ENCODE measurements around the gene KCNB1.

The KCNB1 gene

GRCh38 chr20:49460131-49460530 lies 22.3 kb downstream of the KCNB1 start:
- H3K4me3 ChIP-seq (replicated peaks; ENCODE audit: insufficient read depth, low read length), result no peak overlapping the region
- H3K27me3 ChIP-seq (ENCODE audit: insufficient read depth, poor library complexity, severe bottlenecking), result peaks cover 25% of the 10 kb centered on the region
- no peak for DNase-seq (ENCODE audit: low read depth in 1 of 2, low spot score in 1 of 2)
- TF ChIP-seq GABPA (IDR thresholded peaks at IDR 0.05; ENCODE audit: low read depth) (no peak), SPI1 (IDR thresholded peaks at IDR 0.05; ENCODE audit: borderline replicate concordance, low read depth) (no peak), REST (IDR thresholded peaks at IDR 0.05; ENCODE audit: insufficient replicate concordance, low read depth) (no peak), CTCF (IDR thresholded peaks at IDR 0.05; ENCODE audit: insufficient read depth, low read length) (no peak), POLR2AphosphoS5 (IDR thresholded peaks at IDR 0.05; ENCODE audit: low read depth) (no peak)
- no peak overlapping the region for H3K27ac ChIP-seq (replicated peaks)

- no peak overlapping the region for H3K27ac ChIP-seq (replicated peaks)
Measured at GRCh38 chr20:49459684-49460083, 22.8 kb downstream of the KCNB1 start.

GRCh38 chr20:49457444-49457843 lies 25.0 kb downstream of the KCNB1 start:
- Histone ChIP-seq H3K27ac (replicated peaks) (no peak overlapping the region), H3K27me3 (ENCODE audit: insufficient read depth, poor library complexity, severe bottlenecking) (peaks cover 25% of the 10 kb centered on the region), H3K4me3 (replicated peaks; ENCODE audit: insufficient read depth, low read length) (no peak overlapping the region)
- TF ChIP-seq GABPA (IDR thresholded peaks at IDR 0.05; ENCODE audit: low read depth), result no peak
- TF ChIP-seq POLR2AphosphoS5 (IDR thresholded peaks at IDR 0.05; ENCODE audit: low read depth), result no peak
- no peak for TF ChIP-seq REST (IDR thresholded peaks at IDR 0.05; ENCODE audit: insufficient replicate concordance, low read depth)
- no peak for TF ChIP-seq CTCF (IDR thresholded peaks at IDR 0.05; ENCODE audit: insufficient read depth, low read length)
- no peak for TF ChIP-seq SPI1 (IDR thresholded peaks at IDR 0.05; ENCODE audit: borderline replicate concordance, low read depth)
- no peak for DNase-seq (ENCODE audit: low read depth in 1 of 2, low spot score in 1 of 2)

More at GRCh38 chr20:49459684-49460083, 22.8 kb downstream of the KCNB1 start:
- no peak for TF ChIP-seq GABPA (IDR thresholded peaks at IDR 0.05; ENCODE audit: low read depth)
- no peak for TF ChIP-seq CTCF (IDR thresholded peaks at IDR 0.05; ENCODE audit: insufficient read depth, low read length)
- TF ChIP-seq POLR2AphosphoS5 (IDR thresholded peaks at IDR 0.05; ENCODE audit: low read depth), result no peak
- no peak for TF ChIP-seq REST (IDR thresholded peaks at IDR 0.05; ENCODE audit: insufficient replicate concordance, low read depth)
- TF ChIP-seq SPI1 (IDR thresholded peaks at IDR 0.05; ENCODE audit: borderline replicate concordance, low read depth), result no peak
- no peak for DNase-seq (ENCODE audit: low read depth in 1 of 2, low spot score in 1 of 2)
- Histone ChIP-seq H3K4me3 (replicated peaks; ENCODE audit: insufficient read depth, low read length) (no peak overlapping the region), H3K27me3 (ENCODE audit: insufficient read depth, poor library complexity, severe bottlenecking) (peaks cover 26% of the 10 kb centered on the region)

All from HL-60 (cell line).